HEK293 (cell line): ENCODE results near the gene SLC17A5.

ENCODE experiments used
- CTCF ChIA-PET: fragments of 350-600 bp; formaldehyde crosslinking; extraction: SDS; loops from one replicate; lab custom pipeline; 2021; ENCODE audit warnings: antibody characterized with exemption; lab: Yijun Ruan, JAX
- POLR2A ChIA-PET: fragments of 300-600 bp; formaldehyde crosslinking; extraction: SDS; loops from one replicate; lab custom pipeline; 2020; ENCODE audit warnings: antibody characterized with exemption, inconsistent platforms; lab: Yijun Ruan, JAX
- H3K27ac ChIP-seq: fragments of 200-500 bp; sonication (Bioruptor generic); 2 replicates; pipeline ENCODE4 v1.5.1; 2014; ENCODE audit warnings: low read depth, low read length, control low read depth, inconsistent platforms; ENCODE audit errors: extremely low read depth
- H3K36me3 ChIP-seq, 2 experiments: fragments of 200-500 bp in 1 of 2; sonication (Bioruptor generic) in 1 of 2; 1 replicate in 1 of 2; 2 replicates in 1 of 2; pipeline ENCODE4 v1.5.1; 2014 to 2017; ENCODE audit warnings: inconsistent platforms in 2 of 2, low read length in 2 of 2; ENCODE audit not compliant: control insufficient read depth in 2 of 2, insufficient read depth in 1 of 2
- H3K4me1 ChIP-seq: fragments of 200-500 bp; sonication (Bioruptor generic); 2 replicates; pipeline ENCODE4 v1.5.1; 2014; ENCODE audit warnings: mild to moderate bottlenecking, low read length, inconsistent platforms; ENCODE audit not compliant: control insufficient read depth, insufficient read depth
- H3K4me3 ChIP-seq: 2 replicates; pipeline ENCODE4 v1.5.1; 2011; ENCODE audit warnings: low read depth, mild to moderate bottlenecking, control low read depth, low read length, moderate library complexity
- H3K9me3 ChIP-seq: fragments of 200-500 bp; sonication (Bioruptor generic); 2 replicates; pipeline ENCODE4 v1.5.1; 2014; ENCODE audit warnings: low read depth, low read length, inconsistent platforms; ENCODE audit not compliant: control insufficient read depth, insufficient read depth
- HOXD13 ChIP-seq: sonication (generic); formaldehyde crosslinking; IDR thresholded peaks from 2 replicates; pipeline ENCODE4 v1.8.0; 2022; ENCODE audit warnings: missing genetic modification reagents, borderline replicate concordance
- ZBTB21 ChIP-seq: fragments of 450-650 bp; formaldehyde crosslinking; IDR thresholded peaks from 2 replicates; pipeline ENCODE4 v1.5.1; 2017; ENCODE audit warnings: missing biosample characterization, missing genetic modification characterization
- ZFHX2 ChIP-seq: fragments of 450-650 bp; formaldehyde crosslinking; conservative IDR thresholded peaks from 2 replicates; pipeline ENCODE4 v1.5.1; 2016; ENCODE audit warnings: missing biosample characterization, missing genetic modification characterization
- ZNF10 ChIP-seq: fragments of 450-650 bp; formaldehyde crosslinking; IDR thresholded peaks from 2 replicates; pipeline ENCODE4 v1.5.1; 2017; ENCODE audit warnings: missing biosample characterization, missing genetic modification characterization
- ZNF114 ChIP-seq: fragments of 450-650 bp; formaldehyde crosslinking; IDR thresholded peaks from 2 replicates; pipeline ENCODE4 v1.5.0; 2017; ENCODE audit warnings: missing biosample characterization, missing genetic modification characterization
- ZNF121 ChIP-seq: fragments of 450-650 bp; formaldehyde crosslinking; IDR thresholded peaks from 2 replicates; pipeline ENCODE4 v1.5.1; 2016; ENCODE audit warnings: missing biosample characterization, missing genetic modification characterization
- ZNF138 ChIP-seq: fragments of 450-650 bp; formaldehyde crosslinking; IDR thresholded peaks from 2 replicates; pipeline ENCODE4 v1.5.1; 2016; ENCODE audit warnings: missing biosample characterization, missing genetic modification characterization, borderline replicate concordance
- ZNF16 ChIP-seq: fragments of 450-650 bp; formaldehyde crosslinking; IDR thresholded peaks from 2 replicates; pipeline ENCODE4 v1.5.1; 2016; ENCODE audit warnings: low read depth, missing biosample characterization, missing genetic modification characterization
- ZNF366 ChIP-seq: fragments of 450-650 bp; formaldehyde crosslinking; conservative IDR thresholded peaks from 2 replicates; pipeline ENCODE4 v1.5.1; 2016; ENCODE audit warnings: missing biosample characterization, missing genetic modification characterization
- ZNF404 ChIP-seq: fragments of 450-650 bp; formaldehyde crosslinking; IDR thresholded peaks from 2 replicates; pipeline ENCODE4 v1.5.1; 2017; ENCODE audit warnings: missing biosample characterization, missing genetic modification characterization
- ZNF624 ChIP-seq: fragments of 450-650 bp; formaldehyde crosslinking; IDR thresholded peaks from 2 replicates; pipeline ENCODE4 v1.5.1; 2017; ENCODE audit warnings: missing biosample characterization, missing genetic modification characterization
- ZNF677 ChIP-seq: fragments of 450-650 bp; IDR thresholded peaks from 2 replicates; pipeline ENCODE4 v1.5.0; 2018; ENCODE audit warnings: missing biosample characterization, mild to moderate bottlenecking, missing genetic modification characterization, moderate library complexity
- ZNF830 ChIP-seq: fragments of 450-650 bp; IDR thresholded peaks from 2 replicates; pipeline ENCODE4 v1.5.0; 2018; ENCODE audit warnings: missing biosample characterization, missing genetic modification characterization, low read depth, mild to moderate bottlenecking, moderate library complexity
- TF ChIP-seq, protein P1 (sequence below): fragments of 450-650 bp; formaldehyde crosslinking; IDR thresholded peaks from 2 replicates; pipeline ENCODE4 v1.5.1; 2016; ENCODE audit warnings: missing biosample characterization, missing genetic modification characterization
- TF ChIP-seq, protein P2 (sequence below): fragments of 450-650 bp; formaldehyde crosslinking; IDR thresholded peaks from 2 replicates; pipeline ENCODE4 v1.5.1; 2017; ENCODE audit warnings: missing biosample characterization, missing genetic modification characterization

SLC17A5 gene

DNA sequence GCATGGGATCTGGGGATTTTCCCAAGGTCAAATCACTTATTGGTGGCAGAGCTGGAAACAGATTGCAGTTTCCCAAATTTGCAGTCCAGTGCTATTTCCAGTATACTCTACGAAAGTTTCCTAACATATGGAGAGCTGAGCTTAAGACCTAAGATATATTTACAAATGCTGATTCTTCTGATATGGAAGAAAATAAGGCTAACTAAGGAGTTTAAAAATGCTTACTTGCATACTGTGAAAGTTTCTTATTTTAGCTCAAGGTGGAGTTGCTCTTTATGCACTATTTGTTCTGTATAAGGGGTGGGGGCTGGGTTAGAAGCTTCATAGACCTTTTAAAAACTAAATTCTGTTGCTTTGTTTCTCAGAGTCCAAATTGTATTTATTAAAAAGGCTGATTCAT is 49.7 kb upstream of the SLC17A5 start:
- H3K9me3 ChIP-seq, result no peaks in the 10 kb centered on the region
- ChIA-PET POLR2A (interaction anchor here (0.7 to 1.3 kb wide), 2 partner anchors 10 to 1454 kb away, joined by 3 to 8 read pairs; no protein-coding TSS in a partner anchor), CTCF (interaction anchor here (1.3 to 3.0 kb wide), 2 partner anchors 27 to 30 kb away, joined by 6 to 12 read pairs; no protein-coding TSS in a partner anchor)
- TF ChIP-seq, protein P1, sequence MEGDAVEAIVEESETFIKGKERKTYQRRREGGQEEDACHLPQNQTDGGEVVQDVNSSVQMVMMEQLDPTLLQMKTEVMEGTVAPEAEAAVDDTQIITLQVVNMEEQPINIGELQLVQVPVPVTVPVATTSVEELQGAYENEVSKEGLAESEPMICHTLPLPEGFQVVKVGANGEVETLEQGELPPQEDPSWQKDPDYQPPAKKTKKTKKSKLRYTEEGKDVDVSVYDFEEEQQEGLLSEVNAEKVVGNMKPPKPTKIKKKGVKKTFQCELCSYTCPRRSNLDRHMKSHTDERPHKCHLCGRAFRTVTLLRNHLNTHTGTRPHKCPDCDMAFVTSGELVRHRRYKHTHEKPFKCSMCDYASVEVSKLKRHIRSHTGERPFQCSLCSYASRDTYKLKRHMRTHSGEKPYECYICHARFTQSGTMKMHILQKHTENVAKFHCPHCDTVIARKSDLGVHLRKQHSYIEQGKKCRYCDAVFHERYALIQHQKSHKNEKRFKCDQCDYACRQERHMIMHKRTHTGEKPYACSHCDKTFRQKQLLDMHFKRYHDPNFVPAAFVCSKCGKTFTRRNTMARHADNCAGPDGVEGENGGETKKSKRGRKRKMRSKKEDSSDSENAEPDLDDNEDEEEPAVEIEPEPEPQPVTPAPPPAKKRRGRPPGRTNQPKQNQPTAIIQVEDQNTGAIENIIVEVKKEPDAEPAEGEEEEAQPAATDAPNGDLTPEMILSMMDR, result no peak
- 0 out of 2 replicates have a peak, but pooled peaks cover 3% of the 10 kb centered on the region for H3K4me1 ChIP-seq
- H3K27ac ChIP-seq, result no peak overlapping the region
- H3K36me3 ChIP-seq, result peaks cover 0 to 23% of the 10 kb centered on the region in 2 experiments; a peak in 1 of 3 replicates
- no peak overlapping the region for H3K4me3 ChIP-seq

DNA sequence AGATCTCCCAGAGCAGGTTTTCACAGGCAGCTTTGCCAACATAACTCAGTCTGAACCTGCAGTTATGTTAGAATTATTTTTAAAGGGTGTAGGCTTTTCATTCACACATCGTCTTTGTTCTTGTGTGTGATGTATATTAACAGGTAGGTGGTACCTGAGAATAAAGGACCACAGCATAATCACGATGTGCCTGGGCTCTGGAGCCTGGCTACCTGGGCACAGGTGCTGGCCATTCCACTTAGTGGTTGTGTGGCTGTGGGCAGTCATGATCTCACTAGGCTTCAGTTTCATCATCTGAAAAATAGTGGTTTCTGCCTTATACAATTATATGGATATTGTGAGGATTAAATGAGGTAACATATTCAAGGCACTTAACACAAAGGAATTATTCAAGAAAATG is 48.7 kb upstream of the SLC17A5 start:
- TF ChIP-seq HOXD13 (no peak), ZNF624 (no peak), ZNF114 (tag by site-specific recombination) (no peak), ZNF10 (tag by site-specific recombination) (no peak), ZNF677 (tag by site-specific recombination) (no peak), ZNF404 (tag by site-specific recombination) (no peak), ZNF16 (tag by site-specific recombination) (no peak)
- ChIA-PET POLR2A (no interaction called here), CTCF (interaction anchor here (0.6 to 3.0 kb wide), 3 partner anchors 26 to 1509 kb away, joined by 3 to 12 read pairs (median 4); no protein-coding TSS in a partner anchor)
- no peaks in the 10 kb centered on the region for H3K9me3 ChIP-seq
- no peak overlapping the region for H3K4me3 ChIP-seq
- H3K4me1 ChIP-seq, result 0 out of 2 replicates have a peak, but pooled peaks cover 3% of the 10 kb centered on the region
- no peak overlapping the region for H3K27ac ChIP-seq
- H3K36me3 ChIP-seq, result peaks cover 0 to 23% of the 10 kb centered on the region in 2 experiments; a peak in 1 of 3 replicates

DNA sequence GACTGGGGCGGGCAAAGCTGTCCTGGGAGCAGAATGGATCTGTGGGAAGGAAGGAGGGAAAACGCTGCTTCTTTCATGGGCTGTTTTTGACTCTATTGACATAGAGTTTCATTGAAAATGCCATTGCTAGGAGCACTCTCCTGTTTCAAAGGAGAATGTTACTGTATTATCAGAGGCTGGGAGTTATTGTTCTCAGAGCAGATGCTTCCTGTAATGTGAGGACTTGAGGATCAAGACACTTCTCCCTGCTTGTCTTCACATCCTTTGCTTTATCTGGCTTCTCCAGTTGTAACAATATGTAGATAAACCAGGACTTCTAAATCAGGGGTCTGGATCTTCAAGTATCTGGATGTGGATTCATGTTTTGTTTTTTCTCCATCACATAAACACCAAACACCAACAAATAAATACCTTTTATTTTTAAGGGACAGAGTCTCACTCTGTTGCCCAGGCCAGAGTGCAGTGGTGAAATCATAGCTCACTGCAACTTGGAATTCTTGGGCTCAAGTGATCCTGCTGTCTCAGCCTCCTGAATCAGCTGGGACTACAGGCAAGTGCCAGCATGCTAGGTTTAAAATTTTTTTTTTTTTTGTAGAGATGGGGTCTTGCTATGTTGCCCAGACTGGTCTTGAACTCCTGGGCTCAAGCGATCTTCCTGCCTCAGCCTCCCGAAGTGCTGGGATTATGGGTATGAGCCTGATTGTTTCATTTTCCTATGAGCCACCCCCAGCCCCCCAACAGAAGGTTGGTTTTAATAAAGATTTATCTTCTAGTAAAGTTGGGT is 46.1 kb upstream of the SLC17A5 start:
- Histone ChIP-seq H3K27ac (no peak overlapping the region), H3K9me3 (no peaks in the 10 kb centered on the region), H3K4me3 (no peak overlapping the region), H3K4me1 (peaks cover 11% of the 10 kb centered on the region)
- CTCF ChIA-PET, result interaction anchor here (0.7 to 1.7 kb wide), 4 partner anchors 11 to 48 kb away, joined by 3 to 8 read pairs (median 4); no protein-coding TSS in a partner anchor
- POLR2A ChIA-PET, result no interaction called here
- TF ChIP-seq ZNF366 (tag by site-specific recombination), result no peak
- no peak for TF ChIP-seq ZNF138 (tag by site-specific recombination)
- no peak for TF ChIP-seq ZNF830 (tag by site-specific recombination)
- TF ChIP-seq ZBTB21, result no peak
- peak; percentile 67; the same call in 1 of the 2 replicates for TF ChIP-seq ZNF121 (tag by site-specific recombination)
- no peak for TF ChIP-seq ZFHX2 (tag by site-specific recombination)
- TF ChIP-seq, protein P2, sequence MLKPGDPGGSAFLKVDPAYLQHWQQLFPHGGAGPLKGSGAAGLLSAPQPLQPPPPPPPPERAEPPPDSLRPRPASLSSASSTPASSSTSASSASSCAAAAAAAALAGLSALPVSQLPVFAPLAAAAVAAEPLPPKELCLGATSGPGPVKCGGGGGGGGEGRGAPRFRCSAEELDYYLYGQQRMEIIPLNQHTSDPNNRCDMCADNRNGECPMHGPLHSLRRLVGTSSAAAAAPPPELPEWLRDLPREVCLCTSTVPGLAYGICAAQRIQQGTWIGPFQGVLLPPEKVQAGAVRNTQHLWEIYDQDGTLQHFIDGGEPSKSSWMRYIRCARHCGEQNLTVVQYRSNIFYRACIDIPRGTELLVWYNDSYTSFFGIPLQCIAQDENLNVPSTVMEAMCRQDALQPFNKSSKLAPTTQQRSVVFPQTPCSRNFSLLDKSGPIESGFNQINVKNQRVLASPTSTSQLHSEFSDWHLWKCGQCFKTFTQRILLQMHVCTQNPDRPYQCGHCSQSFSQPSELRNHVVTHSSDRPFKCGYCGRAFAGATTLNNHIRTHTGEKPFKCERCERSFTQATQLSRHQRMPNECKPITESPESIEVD (tag by site-specific recombination), result no peak
- TF ChIP-seq, all 188 proteins: peak for 1
- peaks cover 0 to 12% of the 10 kb centered on the region in 2 experiments; a peak in 1 of 3 replicates for H3K36me3 ChIP-seq
